OCI-LY3 (cell line): Measurements from ENCODE around the gene FKBP14.

ENCODE experiments used
- H2AFZ ChIP-seq: fragments of 200-600, 300-600 bp; shearing (Covaris generic); 2 replicates; pipeline ENCODE4 v1.6.0; 2014; ENCODE audit warnings: antibody characterized with exemption, low read depth, low read length
- H3K27ac ChIP-seq: fragments of 200-600, 300-600 bp; sonication (generic); 2 replicates; pipeline ENCODE4 v1.5.1; 2014; ENCODE audit warnings: mild to moderate bottlenecking, low read length, moderate library complexity, mixed read lengths
- H3K27me3 ChIP-seq: fragments of 200-600, 300-600 bp; sonication (generic); 2 replicates; pipeline ENCODE4 v1.6.1; 2014; ENCODE audit warnings: low read depth, low read length, mixed read lengths
- H3K36me3 ChIP-seq: fragments of 200-600, 300-600 bp; sonication (generic); replicated peaks from 2 replicates; pipeline ENCODE3; 2014; ENCODE audit warnings: low read depth, low read length, mixed read lengths
- H3K4me1 ChIP-seq: fragments of 300-600, 200-600 bp; sonication (generic); 2 replicates; pipeline ENCODE4 v1.6.1; 2014; ENCODE audit warnings: low read length, mixed read lengths
- H3K4me2 ChIP-seq: fragments of 200-600, 300-600 bp; sonication (generic); 2 replicates; pipeline ENCODE4 v1.6.1; 2014; ENCODE audit warnings: low read length, mixed read lengths
- H3K4me3 ChIP-seq: fragments of 300-600, 200-600 bp; sonication (generic); 2 replicates; pipeline ENCODE4 v1.5.1; 2014; ENCODE audit warnings: antibody characterized with exemption, mild to moderate bottlenecking, low read length, moderate library complexity
- H3K79me2 ChIP-seq: fragments of 300-600, 200-600 bp; shearing (Covaris generic); 2 replicates; pipeline ENCODE4 v1.6.1; 2014; ENCODE audit warnings: mild to moderate bottlenecking, low read length, mixed read lengths
- H3K9ac ChIP-seq: fragments of 300-600, 200-600 bp; shearing (Covaris generic); 2 replicates; pipeline ENCODE4 v1.6.0; 2014; ENCODE audit warnings: mild to moderate bottlenecking, low read length, moderate library complexity
- H3K9me3 ChIP-seq: fragments of 200-600, 300-600 bp; shearing (Covaris generic); 2 replicates; pipeline ENCODE4 v1.6.1; 2014; ENCODE audit warnings: low read length, mixed read lengths; ENCODE audit not compliant: insufficient read depth
- H4K20me1 ChIP-seq: fragments of 200-600, 300-600 bp; sonication (generic); 2 replicates; pipeline ENCODE4 v1.6.1; 2016; ENCODE audit warnings: low read length, mixed read lengths; ENCODE audit not compliant: insufficient read depth
- CTCF ChIP-seq: fragments of 200-600, 300-600 bp; sonication (generic); IDR thresholded peaks from 2 replicates; pipeline ENCODE4 v1.5.1; 2014; ENCODE audit warnings: antibody characterized with exemption, low read length, low read depth
- EZH2phosphoT487 ChIP-seq: fragments of 200-600 bp; shearing (Covaris generic); IDR thresholded peaks from 2 replicates; pipeline ENCODE4 v1.6.1; 2018; ENCODE audit warnings: antibody characterized with exemption, mixed run types, low read depth

FKBP14 gene

GRCh38 chr7:30028216-30028748, 1.8 kb upstream of the FKBP14 start, which contains the start of gene PLEKHA8:
Gene PLEKHA8 (plus strand): TSS chr7:30028412. CDS start chr7:30028763, 351 bp downstream.
- H2AFZ ChIP-seq, result peak within 1 kb of the TSS; percentile 62; the same call in 1 of the 2 replicates
- peaks cover 3% of the 10 kb centered on the region for H3K36me3 ChIP-seq
- peak within 1 kb of the TSS; percentile 95 for H3K4me2 ChIP-seq
- peaks cover 31% of the 10 kb centered on the region for H3K4me1 ChIP-seq
- peak within 1 kb of the TSS; percentile 98 for H3K9ac ChIP-seq
- TF ChIP-seq EZH2phosphoT487 (no peak), CTCF (no peak)
- H3K79me2 ChIP-seq, result peaks cover 72% of the 10 kb centered on the region
- H3K27ac ChIP-seq, result peak within 1 kb of the TSS; percentile 98
- H4K20me1 ChIP-seq, result peaks cover 49% of the 10 kb centered on the region
- H3K9me3 ChIP-seq, result no peaks in the 10 kb centered on the region
- no peaks in the 10 kb centered on the region for H3K27me3 ChIP-seq
- peak within 1 kb of the TSS; percentile 88 for H3K4me3 ChIP-seq

GRCh38 chr7:30027740-30028215, 1.3 kb upstream of the FKBP14 start:
- H4K20me1 ChIP-seq, result peaks cover 49% of the 10 kb centered on the region
- no peaks in the 10 kb centered on the region for H3K9me3 ChIP-seq
- H3K27me3 ChIP-seq, result no peaks in the 10 kb centered on the region
- TF ChIP-seq EZH2phosphoT487 (no peak), CTCF (no peak)
- H2AFZ ChIP-seq, result 0 out of 2 replicates have a peak overlapping the region, but pooled peaks have one; percentile 31
- H3K27ac ChIP-seq, result peak overlapping the region; percentile 98
- peak overlapping the region; percentile 88 for H3K4me3 ChIP-seq
- peaks cover 30% of the 10 kb centered on the region for H3K4me1 ChIP-seq
- peak overlapping the region; percentile 95 for H3K4me2 ChIP-seq
- peak overlapping the region; percentile 98 for H3K9ac ChIP-seq
- H3K36me3 ChIP-seq, result peaks cover 3% of the 10 kb centered on the region
- peaks cover 76% of the 10 kb centered on the region for H3K79me2 ChIP-seq

GRCh38 chr7:30027065-30027456, 559 bp upstream of the FKBP14 start:
- H3K27ac ChIP-seq, result peak overlapping the region; percentile 98
- peaks cover 73% of the 10 kb centered on the region for H3K79me2 ChIP-seq

More at GRCh38 chr7:30027065-30027456, 559 bp upstream of the FKBP14 start:
- Histone ChIP-seq H3K4me2 (peak overlapping the region; percentile 95), H3K9ac (peak overlapping the region; percentile 98), H2AFZ (0 out of 2 replicates have a peak overlapping the region, but pooled peaks have one; percentile 42), H4K20me1 (peaks cover 42% of the 10 kb centered on the region), H3K36me3 (peaks cover 3% of the 10 kb centered on the region), H3K27me3 (no peaks in the 10 kb centered on the region), H3K9me3 (no peaks in the 10 kb centered on the region), H3K4me3 (peak overlapping the region; percentile 88), H3K4me1 (peaks cover 23% of the 10 kb centered on the region)
- TF ChIP-seq CTCF (no peak), EZH2phosphoT487 (no peak)
